IgD-negative memory B cell (primary cell): Measurements from ENCODE around the gene SCRG1. TPM values are rescaled to one million over a fixed set of nuclear protein-coding genes. Genes with fewer than 3 reads are reported as not detected.

Experiments
- H3K27ac Mint-ChIP-seq, 3 donors: one replicate each; pipeline ENCODE4 v1.8.0; 2020 to 2022; ENCODE audit warnings: mild to moderate bottlenecking in 3 of 3, mixed read lengths in 3 of 3, moderate library complexity in 1 of 3
- H3K27me3 Mint-ChIP-seq: one replicate; pipeline ENCODE4 v1.8.0; 2021; ENCODE audit warnings: mixed read lengths
- H3K36me3 Mint-ChIP-seq: one replicate; pipeline ENCODE4 v1.8.0; 2020; ENCODE audit warnings: mild to moderate bottlenecking, mixed read lengths
- H3K4me1 Mint-ChIP-seq, 3 donors: one replicate each; pipeline ENCODE4 v1.8.0; 2020 to 2022; ENCODE audit warnings: mixed read lengths in 3 of 3, mild to moderate bottlenecking in 1 of 3
- H3K4me3 Mint-ChIP-seq, 4 donors: one replicate each; pipeline ENCODE4 v1.8.0; 2020 to 2022; ENCODE audit warnings: mild to moderate bottlenecking in 4 of 4, mixed read lengths in 4 of 4, moderate library complexity in 3 of 4
- H3K9me3 Mint-ChIP-seq, 3 donors: one replicate each; pipeline ENCODE4 v1.8.0; 2020 to 2021; ENCODE audit warnings: mixed read lengths in 3 of 3, mild to moderate bottlenecking in 1 of 3
- polyA plus RNA-seq: library from polyadenylated mRNA; unstranded; fragments of 300-500 nt; fragmentation: Illumina TruSeq; gene quantifications from one replicate; pipeline ENCODE4 v1.2.3, GENCODE V29; 2021

The SCRG1 gene
- not detected for polyA plus RNA-seq

- no peaks in the 10 kb centered on the region for H3K9me3 Mint-ChIP-seq
- H3K4me1 Mint-ChIP-seq, result no peaks in the 10 kb centered on the region
- peaks cover 4% of the 10 kb centered on the region for H3K36me3 Mint-ChIP-seq
- no peak within 1 kb of the TSS for H3K27ac Mint-ChIP-seq
- H3K4me3 Mint-ChIP-seq, result no peak within 1 kb of the TSS
- no peaks in the 10 kb centered on the region for H3K27me3 Mint-ChIP-seq
These were observed at the start of gene SCRG1 for GRCh38 chr4:173398779-173399415. Gene SCRG1, minus strand, starts transcription at chr4:173399116. Its CDS starts 7,702 bp downstream, at chr4:173391414.

- peaks cover 5 to 9% (median 8%) of the 10 kb centered on the region in 3 donors for H3K4me1 Mint-ChIP-seq
- H3K4me3 Mint-ChIP-seq, result no peak overlapping the region
- no peaks in the 10 kb centered on the region for H3K36me3 Mint-ChIP-seq
These were observed 49.2 kb upstream of the SCRG1 start for GRCh38 chr4:173448103-173448502.

GRCh38 chr4:173446416-173446815 is 47.5 kb upstream of the SCRG1 start:
- H3K27me3 Mint-ChIP-seq, result peaks cover 2% of the 10 kb centered on the region
- no peaks in the 10 kb centered on the region for H3K36me3 Mint-ChIP-seq
- no peak overlapping the region for H3K27ac Mint-ChIP-seq
- peaks cover 5 to 9% (median 8%) of the 10 kb centered on the region in 3 donors for H3K4me1 Mint-ChIP-seq
- no peaks in the 10 kb centered on the region for H3K9me3 Mint-ChIP-seq
- peak overlapping the region in 1 of 4 donors; percentile 22 for H3K4me3 Mint-ChIP-seq

More at GRCh38 chr4:173448103-173448502, 49.2 kb upstream of the SCRG1 start:
- Mint-ChIP-seq H3K27ac (no peak overlapping the region), H3K27me3 (peaks cover 2% of the 10 kb centered on the region), H3K9me3 (no peaks in the 10 kb centered on the region)

- H3K27me3 Mint-ChIP-seq, result no peaks in the 10 kb centered on the region
- no peak overlapping the region for H3K4me3 Mint-ChIP-seq
- H3K27ac Mint-ChIP-seq, result no peak overlapping the region
- peaks cover 0 to 6% (median 4%) of the 10 kb centered on the region in 3 donors for H3K9me3 Mint-ChIP-seq
- H3K36me3 Mint-ChIP-seq, result no peaks in the 10 kb centered on the region
- H3K4me1 Mint-ChIP-seq, result peaks cover 5 to 8% (median 6%) of the 10 kb centered on the region in 3 donors
These were observed 44.2 kb upstream of the SCRG1 start for GRCh38 chr4:173443121-173443520.

- H3K27ac Mint-ChIP-seq, result no peak overlapping the region
These were observed 43.5 kb upstream of the SCRG1 start for GRCh38 chr4:173442223-173442932.

GRCh38 chr4:173440888-173441287 is 42.0 kb upstream of the SCRG1 start:
- Mint-ChIP-seq H3K4me3 (no peak overlapping the region), H3K36me3 (no peaks in the 10 kb centered on the region), H3K27ac (no peak overlapping the region)

More at GRCh38 chr4:173442223-173442932, 43.5 kb upstream of the SCRG1 start:
- no peak overlapping the region for H3K4me3 Mint-ChIP-seq
- no peaks in the 10 kb centered on the region for H3K27me3 Mint-ChIP-seq
- peaks cover 0 to 6% (median 4%) of the 10 kb centered on the region in 3 donors for H3K9me3 Mint-ChIP-seq
- no peaks in the 10 kb centered on the region for H3K36me3 Mint-ChIP-seq
- H3K4me1 Mint-ChIP-seq, result peaks cover 1 to 5% (median 4%) of the 10 kb centered on the region in 3 donors

GRCh38 chr4:173436771-173437265 is 37.9 kb upstream of the SCRG1 start:
- Mint-ChIP-seq H3K4me1 (peaks cover 0 to 2% (median 2%) of the 10 kb centered on the region in 3 donors), H3K27ac (no peak overlapping the region), H3K27me3 (no peaks in the 10 kb centered on the region), H3K36me3 (no peaks in the 10 kb centered on the region), H3K4me3 (no peak overlapping the region), H3K9me3 (peaks cover 0 to 7% (median 6%) of the 10 kb centered on the region in 3 donors)

More at GRCh38 chr4:173440888-173441287, 42.0 kb upstream of the SCRG1 start:
- H3K9me3 Mint-ChIP-seq, result peaks cover 0 to 6% (median 4%) of the 10 kb centered on the region in 3 donors
- no peaks in the 10 kb centered on the region for H3K4me1 Mint-ChIP-seq
- no peaks in the 10 kb centered on the region for H3K27me3 Mint-ChIP-seq

GRCh38 chr4:173436149-173436579 is 37.2 kb upstream of the SCRG1 start:
- peaks cover 0 to 7% (median 6%) of the 10 kb centered on the region in 3 donors for H3K9me3 Mint-ChIP-seq
- H3K36me3 Mint-ChIP-seq, result no peaks in the 10 kb centered on the region
- H3K4me1 Mint-ChIP-seq, result peaks cover 0 to 2% (median 2%) of the 10 kb centered on the region in 3 donors
- no peak overlapping the region for H3K27ac Mint-ChIP-seq
- no peaks in the 10 kb centered on the region for H3K27me3 Mint-ChIP-seq
- no peak overlapping the region for H3K4me3 Mint-ChIP-seq

- peaks cover 0 to 6% (median 5%) of the 10 kb centered on the region in 3 donors for H3K9me3 Mint-ChIP-seq
- H3K36me3 Mint-ChIP-seq, result no peaks in the 10 kb centered on the region
- H3K27ac Mint-ChIP-seq, result no peak overlapping the region
- no peak overlapping the region for H3K4me3 Mint-ChIP-seq
- H3K27me3 Mint-ChIP-seq, result no peaks in the 10 kb centered on the region
- H3K4me1 Mint-ChIP-seq, result peaks cover 0 to 2% (median 2%) of the 10 kb centered on the region in 3 donors
These were observed 35.3 kb upstream of the SCRG1 start for GRCh38 chr4:173434231-173434630.

- H3K4me1 Mint-ChIP-seq, result peaks cover 0 to 2% (median 2%) of the 10 kb centered on the region in 3 donors
- no peak overlapping the region for H3K27ac Mint-ChIP-seq
- no peak overlapping the region for H3K4me3 Mint-ChIP-seq
- H3K27me3 Mint-ChIP-seq, result no peaks in the 10 kb centered on the region
- peaks cover 0 to 3% (median 0%) of the 10 kb centered on the region in 3 donors for H3K9me3 Mint-ChIP-seq
- no peaks in the 10 kb centered on the region for H3K36me3 Mint-ChIP-seq
These were observed 34.5 kb upstream of the SCRG1 start for GRCh38 chr4:173433447-173433846.

- no peaks in the 10 kb centered on the region for H3K36me3 Mint-ChIP-seq
- H3K4me1 Mint-ChIP-seq, result peaks cover 0 to 2% (median 2%) of the 10 kb centered on the region in 3 donors
- H3K27ac Mint-ChIP-seq, result no peak overlapping the region
- H3K27me3 Mint-ChIP-seq, result no peaks in the 10 kb centered on the region
- H3K9me3 Mint-ChIP-seq, result peaks cover 0 to 3% (median 0%) of the 10 kb centered on the region in 3 donors
- H3K4me3 Mint-ChIP-seq, result no peak overlapping the region
These were observed 33.5 kb upstream of the SCRG1 start for GRCh38 chr4:173432430-173432829.

- H3K4me1 Mint-ChIP-seq, result peaks cover 0 to 2% (median 0%) of the 10 kb centered on the region in 3 donors
These were observed 27.1 kb upstream of the SCRG1 start for GRCh38 chr4:173426064-173426463.

GRCh38 chr4:173424899-173425805 is 26.2 kb upstream of the SCRG1 start:
- Mint-ChIP-seq H3K9me3 (no peaks in the 10 kb centered on the region), H3K27me3 (no peaks in the 10 kb centered on the region), H3K27ac (no peak overlapping the region), H3K36me3 (no peaks in the 10 kb centered on the region), H3K4me3 (no peak overlapping the region), H3K4me1 (peaks cover 0 to 4% (median 0%) of the 10 kb centered on the region in 3 donors)

More at GRCh38 chr4:173426064-173426463, 27.1 kb upstream of the SCRG1 start:
- H3K9me3 Mint-ChIP-seq, result no peaks in the 10 kb centered on the region
- no peaks in the 10 kb centered on the region for H3K36me3 Mint-ChIP-seq
- H3K27ac Mint-ChIP-seq, result no peak overlapping the region
- H3K4me3 Mint-ChIP-seq, result no peak overlapping the region
- H3K27me3 Mint-ChIP-seq, result no peaks in the 10 kb centered on the region

GRCh38 chr4:173420801-173421200 is 21.9 kb upstream of the SCRG1 start:
- Mint-ChIP-seq H3K36me3 (no peaks in the 10 kb centered on the region), H3K27ac (no peak overlapping the region)

More at GRCh38 chr4:173420801-173421200, 21.9 kb upstream of the SCRG1 start:
- Mint-ChIP-seq H3K9me3 (no peaks in the 10 kb centered on the region), H3K27me3 (no peaks in the 10 kb centered on the region), H3K4me3 (no peak overlapping the region), H3K4me1 (peaks cover 0 to 5% (median 5%) of the 10 kb centered on the region in 3 donors)
